ENCODE measurements around the gene DENND4A.

- TF ChIP-seq GATA2 (IDR thresholded peaks at IDR 0.05; ENCODE audit: low read depth, low read length) = no peak
- TF ChIP-seq GATA3 (IDR thresholded peaks at IDR 0.05; ENCODE audit: low read depth, low read length) = no peak
Measured at GRCh38 chr15:65762399-65762798, 29.7 kb downstream of the DENND4A start.
